NCI-H748 (cell line): ENCODE data around the gene MBOAT1.
"Not testable (repeated sequence)": the region's sequence is repeated elsewhere in the genome, so short reads cannot be mapped to it uniquely, and the experiment has no call there.

Source experiments
- DNase-seq: peaks from one replicate; lab custom pipeline; 2025; ENCODE audit not compliant: unreplicated experiment; lab: John Stamatoyannopoulos, UW

The MBOAT1 gene

GRCh38 chr6:20172842-20173456, 39.3 kb downstream of the MBOAT1 start:
- DNase-seq = no peak

- no peak for DNase-seq
Observed at GRCh38 chr6:20170455-20171148, 41.7 kb downstream of the MBOAT1 start.

- no peak for DNase-seq
Observed at GRCh38 chr6:20169786-20170185, 42.5 kb downstream of the MBOAT1 start.

- DNase-seq = no peak
Observed at GRCh38 chr6:20169119-20169557, 43.1 kb downstream of the MBOAT1 start.

GRCh38 chr6:20168690-20169089, 43.6 kb downstream of the MBOAT1 start:
- DNase-seq = no peak

GRCh38 chr6:20167601-20168000, 44.7 kb downstream of the MBOAT1 start:
- no peak for DNase-seq

GRCh38 chr6:20166210-20166609, 46.1 kb downstream of the MBOAT1 start:
- no peak for DNase-seq

- DNase-seq = no peak
Observed at GRCh38 chr6:20162515-20162914, 49.8 kb downstream of the MBOAT1 start.

- DNase-seq = no peak
Observed at GRCh38 chr6:20160541-20161283, 51.6 kb downstream of the MBOAT1 start.

- DNase-seq = no peak
Observed at GRCh38 chr6:20159781-20160540, 52.3 kb downstream of the MBOAT1 start.

- DNase-seq = no peak
Observed at GRCh38 chr6:20159098-20159497, 53.2 kb downstream of the MBOAT1 start.

GRCh38 chr6:20158676-20159075, 53.6 kb downstream of the MBOAT1 start:
- DNase-seq = no peak

- no peak for DNase-seq
Observed at GRCh38 chr6:20156824-20157223, 55.4 kb downstream of the MBOAT1 start.

- no peak for DNase-seq
Observed at GRCh38 chr6:20154753-20155152, 57.5 kb downstream of the MBOAT1 start.

GRCh38 chr6:20153194-20153593, 59.1 kb downstream of the MBOAT1 start:
- no peak for DNase-seq

GRCh38 chr6:20148433-20148832, 63.8 kb downstream of the MBOAT1 start:
- DNase-seq = no peak

GRCh38 chr6:20147469-20147868, 64.8 kb downstream of the MBOAT1 start:
- DNase-seq = no peak

GRCh38 chr6:20146831-20147230, 65.4 kb downstream of the MBOAT1 start:
- not testable (repeated sequence) for DNase-seq

GRCh38 chr6:20146291-20146690, 66.0 kb downstream of the MBOAT1 start:
- DNase-seq = no peak

- DNase-seq = no peak
Observed at GRCh38 chr6:20142866-20143265, 69.4 kb downstream of the MBOAT1 start.

- no peak for DNase-seq
Observed at GRCh38 chr6:20141931-20142330, 70.3 kb downstream of the MBOAT1 start.
